ENCODE data around the gene ZNF394. TPM values are rescaled to one million over a fixed set of nuclear protein-coding genes. Genes with fewer than 3 reads are reported as not detected.

Gene ZNF394
- total RNA-seq, 1 donor from 2014 or later = 61.7 TPM

DNA sequence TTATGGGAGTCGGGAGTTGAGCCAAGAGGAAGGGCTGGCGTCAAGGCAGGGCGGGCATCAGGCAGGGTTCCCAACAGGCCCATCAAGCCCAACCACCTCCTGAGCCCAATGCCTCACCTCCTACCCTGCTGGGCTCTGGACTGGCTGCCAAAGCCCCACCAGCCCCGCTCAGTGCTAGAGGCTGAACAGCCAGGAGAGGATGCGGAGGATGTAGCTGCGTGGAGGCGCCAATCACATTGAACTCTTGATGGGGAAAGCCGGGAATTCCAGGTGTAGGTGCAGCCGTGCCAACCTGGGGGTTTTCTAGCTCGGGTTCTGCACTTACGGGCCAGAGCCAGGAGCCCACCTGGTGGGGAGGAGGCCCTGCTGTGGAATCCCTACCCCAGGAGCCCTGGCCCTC, 47.0 kb downstream of the ZNF394 start:
- intact Hi-C loops (cut with micrococcal nuclease) = no loop called here

DNA sequence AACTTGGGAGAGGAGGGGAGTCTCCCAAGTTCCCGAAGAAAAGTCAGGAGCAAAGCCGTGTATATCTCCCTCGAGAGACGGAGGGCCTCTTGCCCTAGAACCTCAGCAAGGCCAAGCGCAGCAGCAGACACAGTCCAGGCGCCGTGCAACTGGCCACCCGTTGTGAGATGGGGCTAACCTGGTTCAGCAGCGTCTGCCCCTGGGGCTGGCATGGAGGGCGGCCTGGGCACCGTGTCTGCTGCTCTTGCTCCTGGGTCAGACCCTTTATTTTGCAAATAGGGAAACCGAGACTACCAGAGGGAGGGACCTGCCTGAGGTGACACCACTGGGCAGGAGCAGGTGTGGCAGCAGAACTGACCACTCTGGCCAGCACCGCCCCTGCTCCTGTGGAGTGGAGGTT, 47.5 kb downstream of the ZNF394 start:
- intact Hi-C loops (cut with micrococcal nuclease) = no loop called here

DNA sequence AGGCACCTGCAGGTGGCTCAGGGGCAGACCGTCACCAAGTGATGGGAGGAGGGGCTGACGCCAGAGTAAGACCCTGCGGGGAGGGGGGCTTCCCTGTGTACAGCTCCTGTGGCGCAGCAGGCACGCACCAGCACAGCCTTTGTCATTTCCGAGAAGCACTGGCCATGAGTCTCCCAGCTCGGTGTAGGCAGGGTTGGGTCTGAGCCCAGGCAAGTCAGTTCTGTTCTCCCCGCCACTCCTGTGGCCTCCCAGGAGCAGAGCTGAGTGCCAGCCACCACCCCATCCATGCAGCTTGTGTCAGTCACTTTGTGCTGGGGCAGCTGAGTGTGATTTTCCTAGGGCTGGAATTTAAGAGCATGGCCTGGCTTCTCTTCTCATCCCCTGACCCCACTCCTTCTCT, 48.1 kb downstream of the ZNF394 start:
- intact Hi-C loops (cut with micrococcal nuclease) = no loop called here

DNA sequence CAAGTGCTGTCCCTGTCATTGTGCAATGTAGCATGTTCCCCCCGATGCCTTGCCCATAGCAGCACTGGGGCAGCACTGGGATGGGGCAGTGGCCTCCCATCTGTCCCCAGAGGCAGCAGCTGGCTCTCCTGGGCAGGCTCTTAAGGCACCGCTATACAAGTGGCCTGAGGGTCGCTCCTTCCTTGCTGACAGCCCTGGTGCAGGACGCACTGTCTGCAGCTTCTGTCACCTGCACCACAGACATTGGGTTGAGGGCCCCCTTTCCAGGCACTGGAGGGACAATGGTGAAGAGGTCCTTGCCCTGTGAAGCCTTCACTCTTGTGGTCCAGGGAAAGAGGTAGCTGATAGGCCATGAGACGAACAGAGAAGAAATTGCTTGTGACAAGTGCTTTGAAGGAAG, 50.8 kb downstream of the ZNF394 start:
- intact Hi-C loops (cut with micrococcal nuclease) = no loop called here

DNA sequence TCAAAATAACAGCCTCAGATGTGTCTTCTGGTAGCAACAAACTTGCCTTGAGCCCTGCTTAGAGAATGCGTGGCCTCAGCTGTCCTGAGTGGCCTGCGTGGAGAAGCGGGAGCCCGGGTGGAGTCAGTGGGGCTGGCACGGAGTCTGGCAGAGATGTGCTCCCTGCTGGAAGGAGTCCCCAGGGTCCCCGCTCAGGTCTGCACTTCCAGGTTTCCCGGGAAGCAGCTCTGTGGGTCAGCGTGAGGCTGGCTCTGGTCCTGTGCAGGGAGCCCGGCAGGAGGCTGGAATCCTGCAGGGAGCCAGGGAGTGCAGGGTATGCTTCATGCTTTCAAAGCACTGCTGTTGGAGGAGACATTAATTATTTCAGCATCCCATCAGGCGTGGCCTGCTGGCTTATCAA, 51.2 kb downstream of the ZNF394 start:
- intact Hi-C loops (cut with micrococcal nuclease) = no loop called here

DNA sequence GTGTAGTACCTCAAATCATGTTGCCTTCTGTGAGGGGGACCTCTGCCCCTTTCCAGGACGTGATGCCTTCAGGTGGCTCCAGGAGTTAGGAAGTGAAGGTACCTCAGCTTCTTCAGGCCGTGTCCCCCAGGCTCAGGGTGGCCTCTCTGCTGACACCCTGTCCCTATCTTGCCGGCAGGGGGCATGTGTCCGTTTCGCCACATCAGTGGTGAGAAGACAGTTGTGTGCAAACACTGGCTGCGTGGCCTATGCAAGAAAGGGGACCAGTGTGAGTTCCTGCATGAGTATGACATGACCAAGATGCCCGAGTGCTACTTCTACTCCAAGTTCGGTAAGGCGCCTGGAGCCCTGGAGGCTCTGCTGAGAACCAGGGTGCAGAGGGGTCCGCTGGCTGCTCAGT, 52.1 kb downstream of the ZNF394 start:
- intact Hi-C loops (cut with micrococcal nuclease) = no loop called here

DNA sequence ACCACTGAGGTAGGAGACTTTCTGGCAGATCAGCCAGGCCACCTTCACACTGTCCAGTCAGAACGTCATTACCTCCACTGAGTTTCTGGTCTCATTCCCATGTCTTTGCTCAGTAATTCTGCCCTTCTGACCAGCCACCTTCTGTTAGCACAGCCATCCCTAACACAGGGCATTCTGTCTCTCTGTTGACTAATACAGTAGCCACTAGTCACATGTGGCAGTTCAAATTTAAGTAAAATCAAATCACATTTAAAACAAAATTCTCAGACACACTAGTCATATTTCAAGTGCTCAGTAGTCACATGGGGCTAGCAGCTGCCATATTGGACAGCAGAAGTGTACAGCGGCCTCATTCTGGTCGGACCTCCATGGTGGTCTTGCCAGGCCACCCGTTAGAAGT, 54.0 kb downstream of the ZNF394 start:
- intact Hi-C loops (cut with micrococcal nuclease) = no loop called here

Other genes with a start within 250 kb of the ZNF394 start
- not detected in 2 replicates for gene MYH16, start 227.4 kb downstream of the ZNF394 start, total RNA-seq
- gene ARPC1A, start 174.4 kb downstream of the ZNF394 start, total RNA-seq = 60.3 and 67.1 TPM in 2 replicates
- gene ARPC1B, start 125.6 kb downstream of the ZNF394 start, total RNA-seq = 405 and 417 TPM in 2 replicates
- 102 and 107 TPM in 2 replicates for gene PDAP1, start 91.7 kb downstream of the ZNF394 start, total RNA-seq
- 111 and 118 TPM in 2 replicates for gene BUD31, start 91.3 kb downstream of the ZNF394 start, total RNA-seq
- gene PTCD1, start 61.5 kb downstream of the ZNF394 start, total RNA-seq = 10.0 and 11.8 TPM in 2 replicates
- gene CPSF4, start 61.3 kb downstream of the ZNF394 start, total RNA-seq = 68.0 and 70.2 TPM in 2 replicates
- 341 and 351 TPM in 2 replicates for gene ATP5MF, start 34.1 kb downstream of the ZNF394 start, total RNA-seq
- gene ZNF789, start 27.4 kb downstream of the ZNF394 start, total RNA-seq = 27.5 and 28.5 TPM in 2 replicates
- gene ZKSCAN5, start 4.4 kb upstream of the ZNF394 start, total RNA-seq = 11.4 and 12.6 TPM in 2 replicates
- 4.2 and 4.5 TPM in 2 replicates for gene FAM200A, start 51.8 kb upstream of the ZNF394 start, total RNA-seq
- gene ZNF655, start 58.4 kb upstream of the ZNF394 start, total RNA-seq = 102 and 108 TPM in 2 replicates
- gene TMEM225B, start 98.0 kb upstream of the ZNF394 start, total RNA-seq = 1.4 and 1.6 TPM in 2 replicates
- gene ZSCAN25, start 116.7 kb upstream of the ZNF394 start, total RNA-seq = 26.8 and 28.9 TPM in 2 replicates
- not detected in 2 replicates for gene CYP3A5, start 179.7 kb upstream of the ZNF394 start, total RNA-seq
- gene CYP3A7, start 234.9 kb upstream of the ZNF394 start, total RNA-seq = not detected in 2 replicates

All from T-helper 1 cell treated with Interleukin-12 subunit alpha and Interleukin-12 subunit beta and Interleukin-4 antibody, amounts not matched to agents 30 ng/mL and 1 ng/mL, for 36 hours (primary cell).